GM21619 (cell line): ENCODE measurements around the gene ABCB1.
"Not testable (repeated sequence)": the region's sequence is repeated elsewhere in the genome, so short reads cannot be mapped to it uniquely, and the experiment has no call there.

Experiments
- ATAC-seq: cut with Tn5 transposase; IDR thresholded peaks from one replicate; pipeline ENCODE4 v1.9.1; 2021; ENCODE audit not compliant: unreplicated experiment

The ABCB1 gene

DNA sequence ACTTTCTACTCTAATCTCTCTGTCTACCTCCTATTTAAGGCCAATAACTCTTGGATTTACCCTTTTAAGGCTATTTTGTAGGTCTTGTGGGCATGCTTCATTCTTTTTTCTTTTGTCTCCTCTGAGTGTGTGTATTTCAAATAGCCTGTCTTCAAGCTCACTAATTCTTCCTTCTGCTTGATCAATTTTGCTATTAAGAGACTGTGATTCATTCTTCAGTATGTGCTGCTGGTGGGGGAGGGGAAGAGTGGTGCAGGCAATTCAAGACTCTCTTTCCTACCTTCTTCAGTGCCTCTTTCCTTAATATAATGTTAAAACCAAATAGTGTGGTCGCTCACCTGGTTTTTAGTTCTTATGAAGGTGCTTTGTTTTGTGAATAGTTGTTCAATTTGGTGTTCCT lies 20.0 kb downstream of the ABCB1 start:
- ATAC-seq = no peak

DNA sequence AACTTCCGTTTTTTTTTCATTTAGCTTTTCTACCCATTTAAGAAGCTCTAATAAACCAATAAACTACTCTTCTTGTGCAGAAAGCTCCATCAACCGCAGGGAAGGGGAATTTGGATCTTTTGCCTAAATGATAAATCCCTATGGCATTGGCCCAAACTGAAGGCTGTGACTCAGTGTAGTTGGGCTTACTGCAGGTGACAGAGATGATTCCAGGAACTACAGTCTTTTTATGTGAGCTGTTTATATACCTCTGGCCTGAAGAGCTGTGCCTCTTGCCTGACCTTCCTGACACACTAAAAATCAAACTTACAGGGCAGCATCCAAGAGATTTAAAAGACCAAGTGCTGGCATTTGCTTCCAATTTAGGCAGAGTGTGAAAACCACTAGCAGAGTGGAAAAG lies 25.2 kb downstream of the ABCB1 start:
- ATAC-seq = no peak

DNA sequence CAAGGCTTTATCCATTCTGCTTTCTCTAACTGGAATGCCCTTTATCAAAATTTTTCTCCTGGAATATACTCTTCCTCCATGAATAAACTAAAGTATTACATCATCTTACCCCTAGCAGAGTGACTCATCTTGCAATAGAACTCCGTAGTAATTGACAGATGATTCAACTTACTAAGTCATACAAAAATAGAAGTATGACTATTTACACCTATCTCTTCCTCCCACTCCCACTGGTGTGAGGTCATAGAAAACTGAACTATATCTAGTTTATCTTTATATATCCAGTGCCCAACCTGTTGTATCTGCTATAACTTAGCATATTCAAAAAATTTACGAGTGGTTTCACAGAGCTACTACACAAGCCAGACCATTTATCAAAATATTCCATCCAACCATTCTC lies 26.1 kb downstream of the ABCB1 start:
- ATAC-seq = no peak

DNA sequence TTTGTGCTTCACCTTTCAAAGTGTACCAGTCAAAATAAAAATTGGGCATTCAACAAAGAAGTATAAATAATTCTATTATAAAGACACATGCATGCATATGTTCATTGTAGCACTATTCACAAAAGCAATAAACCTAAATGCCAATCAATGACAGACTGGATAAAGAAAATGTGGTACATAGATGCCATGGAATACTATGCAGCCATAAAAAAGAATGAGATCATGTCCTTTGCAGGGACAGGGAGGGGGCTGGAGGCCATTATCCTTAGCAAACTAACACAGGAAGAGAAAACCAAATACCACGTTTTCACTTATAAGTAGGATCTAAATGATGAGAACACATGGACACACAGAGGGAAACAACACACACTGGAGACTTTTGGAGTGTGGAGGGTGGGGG lies 28.2 kb downstream of the ABCB1 start:
- ATAC-seq = not testable (repeated sequence)

DNA sequence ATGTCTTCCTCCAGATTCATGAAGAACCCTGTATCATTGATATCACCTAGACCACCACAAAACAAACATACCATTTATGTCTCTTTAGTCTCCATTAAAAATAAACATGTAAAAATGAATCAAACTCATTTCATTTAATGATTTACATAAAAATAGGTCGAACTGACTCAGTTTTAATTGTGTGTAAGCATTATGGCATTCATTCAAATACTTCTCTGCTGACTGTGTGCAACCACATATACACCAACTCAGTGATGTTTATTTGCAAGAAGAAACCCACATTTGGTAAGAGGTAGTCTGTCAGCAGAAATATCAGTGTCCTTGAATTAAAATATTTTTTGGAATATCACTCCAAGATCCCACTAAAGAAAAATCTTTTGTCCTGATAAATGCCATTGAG lies 30.5 kb downstream of the ABCB1 start:
- no peak for ATAC-seq

DNA sequence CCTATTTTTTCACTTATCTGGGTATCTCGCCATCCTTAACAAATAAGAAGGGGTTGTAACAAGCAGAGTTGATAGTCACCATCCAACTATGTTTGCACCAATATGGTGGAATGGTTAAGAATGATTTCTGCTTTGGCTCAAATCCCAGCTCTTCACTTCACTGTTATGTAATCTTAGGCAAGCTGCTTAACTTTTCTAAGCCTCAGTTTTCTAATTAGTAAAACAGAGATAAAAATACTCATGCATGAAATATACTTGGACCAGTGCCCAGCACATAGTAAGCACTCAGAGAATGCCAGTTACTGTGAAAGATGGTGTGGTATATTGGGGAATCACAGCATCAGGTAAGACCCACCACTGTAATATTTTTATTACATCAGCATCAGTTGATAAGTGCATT lies 33.6 kb downstream of the ABCB1 start:
- ATAC-seq = no peak

DNA sequence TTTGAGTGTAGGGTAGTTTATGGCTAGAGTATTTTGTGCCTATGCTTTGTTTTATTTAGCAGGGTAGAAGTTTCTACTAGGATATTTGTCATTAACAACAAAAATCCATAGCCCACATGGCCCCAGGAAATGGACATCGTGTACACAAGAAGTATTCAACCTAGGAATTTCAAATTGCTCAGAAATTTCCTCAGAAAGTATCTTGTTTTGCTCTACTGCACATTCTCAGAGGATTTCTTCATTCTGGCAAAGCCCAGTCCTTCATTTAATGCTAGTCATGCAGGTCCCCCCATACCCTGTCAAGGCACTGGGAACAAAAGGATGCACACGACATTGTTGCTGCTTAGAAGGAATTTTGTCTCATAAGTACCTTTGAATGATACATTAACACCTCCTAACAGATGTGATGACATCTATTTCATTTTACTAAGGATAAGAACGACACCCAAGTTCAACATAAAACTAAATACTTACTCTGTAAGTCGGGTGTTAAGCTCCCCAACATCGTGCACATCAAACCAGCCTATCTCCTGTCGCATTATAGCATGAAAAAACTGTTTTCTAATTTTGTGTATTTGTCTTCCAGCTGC lies 34.3 kb downstream of the ABCB1 start:
- no peak for ATAC-seq

DNA sequence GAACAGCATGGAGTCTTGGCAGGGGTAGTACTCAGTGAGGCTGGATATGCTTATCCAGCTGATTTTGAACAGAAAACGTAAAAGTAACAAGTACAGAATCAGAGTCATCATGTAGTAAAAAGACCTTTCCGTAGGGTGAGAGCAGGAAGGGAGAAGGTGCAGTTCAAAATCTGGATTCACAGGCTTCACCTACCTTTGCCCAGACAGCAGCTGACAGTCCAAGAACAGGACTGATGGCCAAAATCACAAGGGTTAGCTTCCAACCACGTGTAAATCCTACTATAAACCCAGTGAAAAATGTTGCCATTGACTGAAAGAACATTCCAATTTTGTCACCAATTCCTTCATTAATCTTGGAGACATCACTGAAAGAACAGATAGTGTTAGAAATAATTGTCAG lies 34.8 kb downstream of the ABCB1 start:
- ATAC-seq = no peak

DNA sequence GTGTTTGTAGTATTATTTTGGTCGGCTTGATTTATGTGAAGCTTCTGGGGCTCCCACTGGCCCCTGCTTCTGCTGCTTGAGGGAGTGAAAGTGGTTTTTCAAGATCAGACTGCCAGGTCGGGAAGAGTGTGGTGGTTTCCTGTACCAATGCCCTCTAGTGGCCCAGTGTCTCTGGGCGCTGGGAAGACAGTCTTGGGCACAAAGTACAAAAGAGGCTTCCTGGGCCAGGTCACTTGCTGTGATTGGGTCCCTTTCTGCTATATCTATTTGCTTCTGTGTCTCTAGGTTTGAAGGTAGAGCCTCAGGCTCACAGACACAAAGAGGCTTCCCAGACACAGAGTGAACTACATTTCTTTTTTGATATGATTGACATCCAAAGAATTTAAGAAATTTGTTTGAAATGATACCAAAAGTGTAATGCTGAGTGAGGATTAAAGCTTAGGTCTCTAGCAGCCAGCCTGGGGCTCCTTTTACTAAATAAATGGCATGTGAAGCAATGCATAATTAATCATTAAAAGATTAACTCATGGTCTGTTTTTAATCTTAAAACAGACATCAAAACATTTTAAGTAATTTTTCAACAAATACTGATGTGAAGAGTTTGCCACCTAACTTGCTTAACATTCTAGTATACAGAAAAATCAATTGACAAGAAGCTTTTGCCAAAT lies 36.3 kb downstream of the ABCB1 start:
- ATAC-seq = peak; percentile 92

DNA sequence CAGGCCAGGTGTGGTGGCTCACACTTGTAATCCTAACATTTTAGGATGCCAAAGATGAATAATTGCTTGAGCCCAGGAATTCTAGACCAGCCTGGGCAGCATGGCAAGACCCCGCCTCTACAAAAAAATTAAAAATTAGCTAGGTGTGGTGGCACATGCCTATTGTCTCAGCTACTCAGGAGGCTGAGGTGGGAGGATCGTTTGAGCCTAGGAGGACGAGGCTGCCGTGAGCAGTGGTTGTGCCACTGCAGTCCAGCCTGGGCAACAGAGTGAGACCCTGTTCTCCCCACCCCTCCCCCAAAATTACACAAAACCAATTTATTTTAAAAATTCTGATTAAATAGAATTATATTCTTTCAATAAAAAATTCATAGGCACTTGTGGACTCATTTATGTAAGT lies 39.0 kb downstream of the ABCB1 start:
- ATAC-seq = no peak

DNA sequence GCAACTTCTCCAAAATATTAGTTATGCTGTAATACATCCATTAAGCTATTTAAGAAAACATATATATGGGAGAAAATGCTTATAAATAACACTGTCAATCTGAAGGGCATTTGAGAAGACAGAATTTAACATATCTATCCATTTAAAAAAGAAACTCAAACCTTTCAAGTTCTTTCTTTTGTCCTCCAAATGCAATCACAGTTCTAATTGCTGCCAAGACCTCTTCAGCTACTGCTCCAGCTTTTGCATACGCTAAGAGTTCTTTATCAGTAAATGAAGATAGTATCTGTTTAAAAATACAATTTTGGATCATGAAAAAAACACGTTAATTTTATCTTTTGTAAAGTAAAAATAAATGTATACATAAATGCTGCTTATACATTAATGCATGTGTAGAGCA lies 39.6 kb downstream of the ABCB1 start:
- no peak for ATAC-seq

DNA sequence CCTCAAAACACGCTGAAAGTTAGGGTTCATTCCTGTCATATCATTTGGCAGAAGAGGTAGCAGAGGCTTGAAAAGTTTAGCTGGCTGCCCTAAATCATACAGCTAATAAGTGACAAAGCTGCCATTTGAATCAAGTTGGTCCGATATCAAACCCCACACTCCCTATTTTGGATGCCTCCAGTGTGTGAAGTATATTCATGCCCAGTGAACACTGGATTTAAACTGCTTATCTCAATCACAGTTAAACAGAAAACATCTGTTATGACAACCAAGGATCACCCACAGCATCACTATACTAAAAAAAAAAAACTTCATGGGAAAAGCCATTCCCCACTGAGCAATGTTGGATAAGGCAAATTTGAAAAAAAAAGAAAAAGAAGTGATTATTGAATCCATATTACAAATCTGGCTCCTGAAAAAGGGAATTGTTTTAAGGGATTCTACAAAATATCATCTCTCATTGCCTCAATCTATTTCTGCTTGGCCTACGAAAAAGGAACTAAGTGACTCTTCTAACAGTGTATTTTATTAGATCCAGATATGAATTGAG lies 48.3 kb downstream of the ABCB1 start:
- no peak for ATAC-seq

DNA sequence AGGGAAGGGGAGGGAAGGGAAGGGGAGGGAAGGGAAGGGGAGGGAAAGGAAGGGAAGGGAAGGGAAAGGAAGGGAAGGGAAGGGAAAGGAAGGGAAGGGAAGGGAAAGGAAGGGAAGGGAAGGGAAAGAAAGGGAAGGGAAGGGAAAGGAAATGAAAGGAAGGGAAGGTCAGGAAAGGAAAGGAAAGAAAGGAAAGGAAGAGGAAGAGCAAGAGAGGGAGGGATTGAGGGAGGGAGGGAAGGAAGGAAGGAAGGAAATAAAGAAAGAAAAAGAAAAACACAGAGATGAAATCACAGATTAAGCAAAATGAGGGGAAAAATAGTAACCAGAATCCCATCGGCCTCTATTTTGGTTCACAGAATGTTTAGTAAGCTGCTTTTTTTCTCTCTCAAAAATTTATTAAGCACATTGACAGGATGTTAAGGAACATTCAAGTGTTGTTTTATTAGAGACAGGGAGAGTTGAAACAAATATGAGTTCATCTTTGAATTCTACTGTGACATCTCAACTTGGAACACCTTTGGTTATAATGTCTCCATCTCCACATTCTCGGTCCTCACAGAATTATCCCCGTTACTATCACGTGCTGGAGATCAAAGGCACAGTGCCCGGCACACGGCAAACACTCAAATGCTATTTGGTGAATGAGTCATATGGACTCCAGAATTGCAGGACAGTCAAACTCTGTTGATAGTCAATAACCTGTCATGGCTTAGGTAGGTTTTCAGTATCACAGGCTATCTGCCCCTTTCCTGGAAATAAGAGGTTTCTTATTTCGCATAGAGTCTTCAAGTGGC lies 52.4 kb downstream of the ABCB1 start:
- no peak for ATAC-seq

DNA sequence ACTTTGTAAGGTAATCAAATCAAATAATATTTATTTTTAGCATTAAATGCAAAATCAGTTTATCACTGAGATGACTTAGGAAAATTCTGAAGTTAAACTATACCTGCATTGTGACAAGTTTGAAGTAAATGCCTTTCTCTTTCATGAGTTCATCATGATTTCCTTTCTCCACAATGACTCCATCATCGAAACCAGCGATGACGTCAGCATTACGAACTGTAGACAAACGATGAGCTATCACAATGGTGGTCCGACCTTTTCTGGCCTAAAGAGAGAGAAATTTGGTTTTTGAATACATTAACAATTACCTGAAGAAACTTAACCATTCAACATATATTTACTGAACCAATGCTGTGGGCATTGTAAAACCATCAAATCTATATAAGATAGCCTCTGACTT lies 54.9 kb downstream of the ABCB1 start:
- ATAC-seq = no peak

DNA sequence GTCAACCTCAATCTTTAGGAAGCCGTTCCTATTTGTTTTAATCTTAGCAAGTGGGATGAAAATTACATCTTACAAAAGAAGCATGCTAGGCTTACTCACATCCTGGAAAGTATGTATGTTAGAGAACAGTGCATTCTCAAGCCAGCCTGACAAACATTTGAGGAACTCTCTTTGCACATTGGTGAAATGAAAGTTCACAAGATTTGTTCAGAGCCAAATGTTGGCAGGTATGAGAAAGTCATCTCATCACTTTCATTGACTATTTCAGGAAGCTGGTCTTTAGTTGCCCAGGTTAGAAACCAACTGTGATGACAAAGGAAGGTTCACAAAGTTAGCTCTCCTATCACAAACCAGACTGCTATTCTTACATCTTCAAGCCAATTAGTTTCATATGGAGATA lies 57.1 kb downstream of the ABCB1 start:
- ATAC-seq = peak; percentile 57

DNA sequence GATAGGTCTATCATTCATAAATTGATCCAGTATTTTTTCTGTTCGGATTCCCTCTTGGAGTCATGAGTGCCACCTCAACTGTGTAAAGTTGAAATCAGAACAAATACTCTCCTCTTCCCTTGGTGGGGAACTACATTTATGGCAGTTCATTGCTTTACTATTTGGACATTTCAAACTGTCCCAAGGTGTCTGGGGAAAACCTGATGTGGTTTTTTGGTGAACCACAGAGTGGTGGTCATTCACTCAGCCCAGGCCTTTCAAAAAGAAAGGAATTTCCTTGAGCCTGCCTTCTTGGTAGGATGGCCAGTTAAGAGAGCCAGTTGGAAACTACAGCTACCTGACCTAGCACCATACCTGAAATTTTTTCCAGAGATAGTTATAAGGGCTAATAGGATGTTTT lies 59.0 kb downstream of the ABCB1 start:
- no peak for ATAC-seq

DNA sequence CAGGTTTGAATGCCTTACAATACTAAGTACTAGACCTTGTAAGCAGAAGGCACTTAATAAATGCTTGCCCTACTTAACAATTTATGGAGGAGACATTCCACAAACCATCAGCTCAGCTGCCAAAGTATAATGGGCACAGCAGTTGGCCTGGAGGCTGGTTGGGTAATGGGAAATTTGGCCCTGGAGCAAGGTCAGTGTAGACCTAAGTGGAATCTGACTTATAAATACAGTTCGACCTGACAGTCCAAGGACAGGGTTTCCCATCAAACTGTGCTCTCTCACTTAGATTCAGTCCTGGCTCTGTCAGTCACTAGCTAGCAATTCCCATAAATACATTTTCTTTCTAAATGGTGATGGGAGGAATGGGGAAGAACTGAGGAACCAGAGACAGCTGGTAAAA lies 62.6 kb downstream of the ABCB1 start:
- ATAC-seq = no peak

DNA sequence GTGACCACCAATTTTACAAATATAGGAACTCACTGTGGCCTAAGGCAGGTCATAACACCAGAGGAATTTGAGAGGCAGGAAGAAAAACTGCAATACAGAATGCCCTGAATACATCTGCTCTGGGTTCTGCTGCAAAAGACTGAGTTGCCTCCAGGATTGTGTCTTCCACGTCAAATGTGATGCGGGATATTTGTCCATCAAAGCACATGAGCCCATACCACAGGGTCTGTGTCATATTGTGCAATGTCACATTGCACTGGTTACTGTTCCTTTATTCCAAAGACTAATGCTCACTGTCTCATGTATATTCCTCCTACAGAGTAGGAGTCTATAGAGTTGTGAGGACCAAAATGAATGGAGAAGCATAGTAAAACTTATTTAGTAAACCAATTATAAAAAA lies 66.6 kb downstream of the ABCB1 start:
- no peak for ATAC-seq

DNA sequence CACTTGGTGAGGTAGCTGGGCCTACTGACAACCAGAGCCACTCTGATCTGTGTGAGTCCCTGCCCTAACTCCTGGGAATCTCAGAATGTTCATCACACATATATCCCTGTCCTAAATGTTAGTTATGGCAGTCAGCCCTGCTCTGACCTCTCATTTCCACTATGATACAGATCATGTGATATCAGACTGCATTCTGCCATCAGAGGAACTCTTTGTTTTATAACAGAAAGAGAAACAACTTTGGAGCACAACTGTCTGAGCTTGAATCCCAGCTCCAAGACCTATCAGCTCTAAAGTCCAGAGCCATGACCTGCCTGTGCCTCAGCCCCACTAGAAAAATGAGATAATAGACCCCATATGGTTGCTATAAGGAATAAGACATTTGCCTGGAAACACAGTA lies 70.6 kb downstream of the ABCB1 start:
- ATAC-seq = no peak

DNA sequence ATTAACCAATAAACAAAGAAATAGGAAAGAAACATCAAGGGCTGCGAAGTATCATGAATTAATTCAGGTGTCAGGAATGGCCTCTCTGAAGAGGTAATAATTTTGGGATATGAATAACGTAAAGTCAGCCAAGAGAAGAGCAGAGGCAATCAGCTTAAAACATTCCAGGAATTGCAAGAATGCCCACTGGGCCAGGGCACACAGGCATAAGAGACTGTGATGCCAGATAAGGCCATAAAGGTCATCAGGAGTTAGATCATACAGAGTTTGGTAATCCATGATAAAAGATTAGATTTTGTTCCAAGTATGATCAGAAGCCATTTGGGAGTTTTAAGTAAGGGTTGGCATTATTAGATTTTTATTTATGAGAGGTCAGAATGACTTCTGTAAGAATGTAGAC lies 72.0 kb downstream of the ABCB1 start:
- ATAC-seq = no peak

DNA sequence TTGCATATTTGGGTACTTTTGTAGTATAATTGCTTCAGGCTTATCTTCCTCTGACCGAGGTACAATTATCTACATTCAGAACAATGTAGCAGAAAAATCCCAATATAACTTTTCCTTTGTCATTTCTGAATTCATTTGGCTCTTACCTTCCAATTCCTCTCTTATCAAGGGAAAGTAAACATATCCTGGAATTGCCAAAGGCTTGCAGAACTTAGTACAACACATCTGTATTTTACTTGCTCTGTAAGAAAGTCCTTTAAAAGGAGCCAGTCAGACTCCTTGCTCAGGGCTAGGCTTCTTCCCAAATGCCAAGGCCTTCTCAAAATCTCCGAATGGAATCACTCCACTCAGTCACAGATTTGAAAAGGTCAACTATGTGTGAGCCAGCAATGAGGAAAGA lies 81.9 kb downstream of the ABCB1 start:
- no peak for ATAC-seq

DNA sequence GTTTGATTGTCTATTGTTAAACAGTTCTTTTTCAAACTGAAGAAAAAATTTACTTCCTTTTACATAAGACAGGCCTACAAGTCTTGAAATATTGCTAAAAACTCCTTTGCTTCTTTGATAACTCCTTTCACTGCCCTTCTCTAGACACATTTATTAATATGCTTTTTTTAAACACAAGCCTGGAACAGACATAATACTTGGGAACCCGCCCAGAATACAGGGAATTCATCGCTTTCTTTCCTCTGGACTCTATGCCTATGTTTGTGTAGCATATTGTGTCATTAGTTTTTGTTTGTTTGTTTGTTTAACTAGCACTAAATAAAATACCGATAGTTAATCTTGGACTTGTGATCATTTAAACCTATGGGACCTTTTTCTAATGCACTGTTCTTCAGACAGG lies 82.8 kb downstream of the ABCB1 start:
- no peak for ATAC-seq
